DOHH2 (cell line): ENCODE data around the gene FKBP2.

Experiments
- H3F3A ChIP-seq: fragments of 200-600 bp; sonication (generic), shearing (Covaris generic); 2 replicates; pipeline ENCODE4 v1.6.0; 2016; ENCODE audit warnings: antibody characterized with exemption, mild to moderate bottlenecking; ENCODE audit not compliant: control insufficient read depth, insufficient read depth
- H3K27ac ChIP-seq: fragments of 200-600 bp; sonication (generic); 2 replicates; pipeline ENCODE4 v1.5.1; 2014; ENCODE audit warnings: low read depth, mild to moderate bottlenecking, low read length, moderate library complexity
- H3K27me3 ChIP-seq: fragments of 200-600 bp; sonication (generic); 2 replicates; pipeline ENCODE4 v1.6.1; 2014; ENCODE audit warnings: mild to moderate bottlenecking, low read length, mixed read lengths; ENCODE audit not compliant: control insufficient read depth
- H3K36me3 ChIP-seq: fragments of 200-600 bp; sonication (generic); 2 replicates; pipeline ENCODE4 v1.6.1; 2014; ENCODE audit warnings: mild to moderate bottlenecking, low read length, moderate library complexity, mixed read lengths; ENCODE audit not compliant: control insufficient read depth
- H3K4me1 ChIP-seq: fragments of 200-600 bp; sonication (generic); 2 replicates; pipeline ENCODE4 v1.6.1; 2014; ENCODE audit warnings: mild to moderate bottlenecking, low read length, mixed read lengths; ENCODE audit not compliant: control insufficient read depth
- H3K4me2 ChIP-seq: fragments of 200-600 bp; sonication (generic); 2 replicates; pipeline ENCODE4 v1.6.0; 2014; ENCODE audit warnings: mild to moderate bottlenecking, low read length, moderate library complexity
- H3K4me3 ChIP-seq: fragments of 200-600 bp; sonication (generic); 2 replicates; pipeline ENCODE4 v1.5.1; 2014; ENCODE audit warnings: mild to moderate bottlenecking, low read length, mixed read lengths
- H3K79me2 ChIP-seq: fragments of 200-600 bp; sonication (generic); 2 replicates; pipeline ENCODE4 v1.6.1; 2014; ENCODE audit warnings: mild to moderate bottlenecking, low read length, mixed read lengths; ENCODE audit not compliant: control insufficient read depth
- H3K9me2 ChIP-seq: fragments of 200-600 bp; sonication (generic); replicated peaks from 2 replicates; pipeline ENCODE4 v1.6.1; 2014; ENCODE audit warnings: mild to moderate bottlenecking, low read length, mixed read lengths; ENCODE audit not compliant: control insufficient read depth
- H3K9me3 ChIP-seq: fragments of 200-600 bp; sonication (generic); 2 replicates; pipeline ENCODE4 v1.6.1; 2014; ENCODE audit warnings: antibody characterized with exemption, low read length, mixed read lengths; ENCODE audit not compliant: control insufficient read depth, insufficient read depth
- H4K20me1 ChIP-seq: fragments of 200-600 bp; sonication (generic); 2 replicates; pipeline ENCODE4 v1.6.0; 2014; ENCODE audit warnings: low read depth, mild to moderate bottlenecking, antibody characterized with exemption, low read length, moderate library complexity; ENCODE audit not compliant: control insufficient read depth, insufficient read depth
- EZH2phosphoT487 ChIP-seq: fragments of 200-600 bp; sonication (generic); IDR thresholded peaks from 2 replicates; pipeline ENCODE4 v1.6.1; 2017; ENCODE audit warnings: borderline replicate concordance, mild to moderate bottlenecking, antibody characterized with exemption, low read length, moderate library complexity, mixed read lengths
- TF ChIP-seq, protein P1 (sequence below): fragments of 200-600 bp; sonication (generic); IDR thresholded peaks from one replicate; pipeline ENCODE4 v1.5.1; 2014; ENCODE audit warnings: antibody characterized with exemption, mild to moderate bottlenecking, low read depth, low read length; ENCODE audit not compliant: poor library complexity, severe bottlenecking

The FKBP2 gene

DNA sequence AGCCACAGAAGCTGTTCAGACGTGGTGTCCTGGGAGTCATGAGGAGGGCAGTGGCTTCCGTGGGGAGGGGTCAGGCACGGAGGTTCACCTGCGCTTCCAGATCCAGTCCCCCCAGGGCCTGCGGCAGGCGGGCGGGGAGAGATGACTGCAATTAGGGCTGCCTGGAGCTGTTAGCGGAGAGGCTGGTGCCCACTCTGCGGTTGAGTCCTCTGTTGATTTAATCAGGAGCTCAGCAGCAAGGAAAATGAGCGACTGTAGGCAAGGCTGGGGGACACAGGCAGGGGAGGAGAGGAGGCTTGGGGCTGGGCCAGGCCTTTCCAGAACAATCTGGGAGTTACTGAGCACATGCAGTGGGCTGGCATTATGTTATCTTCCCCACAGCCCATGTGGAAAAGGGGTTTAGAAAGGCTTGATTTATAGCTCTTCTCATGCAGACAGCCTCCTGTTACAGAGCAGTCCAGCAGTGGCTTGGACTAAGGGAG lies 23.5 kb downstream of the FKBP2 start:
- H3K27ac ChIP-seq = no peak overlapping the region
- no peaks in the 10 kb centered on the region for H4K20me1 ChIP-seq
- H3K4me1 ChIP-seq = peaks cover 14% of the 10 kb centered on the region
- no peaks in the 10 kb centered on the region for H3K9me2 ChIP-seq
- peaks cover 10% of the 10 kb centered on the region for H3K79me2 ChIP-seq
- H3K27me3 ChIP-seq = no peaks in the 10 kb centered on the region
- peaks cover 34% of the 10 kb centered on the region for H3K36me3 ChIP-seq
- no peak for TF ChIP-seq EZH2phosphoT487
- TF ChIP-seq, protein P1, sequence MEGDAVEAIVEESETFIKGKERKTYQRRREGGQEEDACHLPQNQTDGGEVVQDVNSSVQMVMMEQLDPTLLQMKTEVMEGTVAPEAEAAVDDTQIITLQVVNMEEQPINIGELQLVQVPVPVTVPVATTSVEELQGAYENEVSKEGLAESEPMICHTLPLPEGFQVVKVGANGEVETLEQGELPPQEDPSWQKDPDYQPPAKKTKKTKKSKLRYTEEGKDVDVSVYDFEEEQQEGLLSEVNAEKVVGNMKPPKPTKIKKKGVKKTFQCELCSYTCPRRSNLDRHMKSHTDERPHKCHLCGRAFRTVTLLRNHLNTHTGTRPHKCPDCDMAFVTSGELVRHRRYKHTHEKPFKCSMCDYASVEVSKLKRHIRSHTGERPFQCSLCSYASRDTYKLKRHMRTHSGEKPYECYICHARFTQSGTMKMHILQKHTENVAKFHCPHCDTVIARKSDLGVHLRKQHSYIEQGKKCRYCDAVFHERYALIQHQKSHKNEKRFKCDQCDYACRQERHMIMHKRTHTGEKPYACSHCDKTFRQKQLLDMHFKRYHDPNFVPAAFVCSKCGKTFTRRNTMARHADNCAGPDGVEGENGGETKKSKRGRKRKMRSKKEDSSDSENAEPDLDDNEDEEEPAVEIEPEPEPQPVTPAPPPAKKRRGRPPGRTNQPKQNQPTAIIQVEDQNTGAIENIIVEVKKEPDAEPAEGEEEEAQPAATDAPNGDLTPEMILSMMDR = no peak
- H3K4me3 ChIP-seq = no peak overlapping the region
- H3F3A ChIP-seq = peaks cover 1% of the 10 kb centered on the region; the same call in 1 of the 2 replicates
- H3K9me3 ChIP-seq = no peaks in the 10 kb centered on the region
- no peak overlapping the region for H3K4me2 ChIP-seq

DNA sequence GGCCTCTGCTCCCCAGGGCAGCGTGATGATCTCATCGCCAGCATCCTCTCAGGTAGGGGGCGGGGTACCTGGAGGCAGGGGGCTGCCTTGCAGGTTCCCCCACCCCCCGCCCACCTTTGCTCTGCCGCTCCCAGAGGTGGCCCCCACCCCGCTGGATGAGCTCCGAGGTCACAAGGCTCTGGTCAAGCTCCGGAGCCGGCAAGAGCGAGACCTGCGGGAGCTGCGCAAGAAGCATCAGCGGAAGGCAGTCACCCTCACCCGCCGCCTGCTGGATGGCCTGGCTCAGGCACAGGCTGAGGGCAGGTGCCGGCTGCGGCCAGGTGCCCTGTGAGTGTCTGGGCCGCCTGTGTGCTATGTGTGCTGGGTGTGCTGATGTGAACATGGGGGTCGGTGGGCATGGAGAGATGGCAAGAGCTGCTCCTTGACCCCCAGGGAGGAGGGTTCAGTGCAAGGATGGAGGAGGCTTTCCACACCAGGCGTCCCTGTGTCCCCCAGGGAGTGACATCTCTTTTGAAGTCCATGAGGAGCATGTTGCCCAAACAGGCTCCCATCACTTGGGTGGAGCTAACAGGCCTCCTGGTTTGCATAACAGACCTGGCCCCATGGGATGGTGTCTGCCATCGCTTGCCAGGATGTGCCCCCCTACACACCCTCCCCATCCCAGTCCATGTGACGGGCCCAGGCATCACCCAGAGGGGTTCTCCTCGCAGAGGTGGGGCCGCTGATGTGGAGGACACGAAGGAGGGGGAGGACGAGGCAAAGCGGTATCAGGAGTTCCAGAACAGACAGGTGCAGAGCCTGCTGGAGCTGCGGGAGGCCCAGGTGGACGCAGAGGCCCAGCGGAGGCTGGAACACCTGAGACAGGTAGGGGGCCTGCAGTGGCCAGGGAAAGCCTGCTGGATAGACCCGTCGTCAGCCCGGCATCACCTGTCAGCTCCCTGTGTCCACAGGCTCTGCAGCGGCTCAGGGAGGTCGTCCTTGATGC lies 24.6 kb downstream of the FKBP2 start:
- Histone ChIP-seq H3K9me2 (no peaks in the 10 kb centered on the region), H4K20me1 (no peaks in the 10 kb centered on the region), H3K4me3 (no peak overlapping the region), H3K36me3 (peaks cover 32% of the 10 kb centered on the region), H3F3A (peaks cover 4% of the 10 kb centered on the region; the same call in 1 of the 2 replicates), H3K4me2 (no peak overlapping the region), H3K79me2 (peaks cover 13% of the 10 kb centered on the region), H3K9me3 (no peaks in the 10 kb centered on the region), H3K4me1 (peaks cover 14% of the 10 kb centered on the region), H3K27ac (no peak overlapping the region), H3K27me3 (no peaks in the 10 kb centered on the region)
- TF ChIP-seq EZH2phosphoT487 = no peak
- TF ChIP-seq, protein P1 = no peak

DNA sequence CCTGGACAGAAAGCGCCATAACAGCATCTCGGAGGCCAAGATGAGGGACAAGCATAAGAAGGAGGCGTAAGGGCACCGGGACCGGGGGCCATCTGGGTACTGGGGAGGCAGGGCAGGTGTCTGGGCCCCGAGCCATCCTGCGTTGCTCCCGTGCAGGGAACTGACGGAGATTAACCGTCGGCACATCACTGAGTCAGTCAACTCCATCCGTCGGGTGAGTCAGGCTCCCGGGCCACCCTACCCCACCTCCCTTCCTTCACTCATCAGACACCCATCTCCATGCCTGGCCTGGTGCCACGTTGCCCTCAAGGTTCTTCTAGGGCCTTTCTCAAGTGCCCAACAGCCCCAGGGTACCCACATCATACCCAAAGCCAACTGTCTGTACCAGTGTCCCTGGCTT lies 25.4 kb downstream of the FKBP2 start:
- H3K36me3 ChIP-seq = peaks cover 35% of the 10 kb centered on the region
- peaks cover 14% of the 10 kb centered on the region for H3K4me1 ChIP-seq

More for the DNA sequence above, 25.4 kb downstream of the FKBP2 start:
- H3F3A ChIP-seq = peaks cover 4% of the 10 kb centered on the region; the same call in 1 of the 2 replicates
- peaks cover 16% of the 10 kb centered on the region for H3K79me2 ChIP-seq
- no peak overlapping the region for H3K4me3 ChIP-seq
- no peak overlapping the region for H3K27ac ChIP-seq
- no peaks in the 10 kb centered on the region for H3K27me3 ChIP-seq
- H3K9me3 ChIP-seq = no peaks in the 10 kb centered on the region
- TF ChIP-seq, protein P1 = no peak
- TF ChIP-seq EZH2phosphoT487 = no peak
- no peaks in the 10 kb centered on the region for H3K9me2 ChIP-seq
- no peaks in the 10 kb centered on the region for H4K20me1 ChIP-seq
- H3K4me2 ChIP-seq = no peak overlapping the region
